ENCODE measurements around the gene RNU1-2.
"Not testable (repeated sequence)": the region's sequence is repeated elsewhere in the genome, so short reads cannot be mapped to it uniquely, and the experiment has no call there.

DNA sequence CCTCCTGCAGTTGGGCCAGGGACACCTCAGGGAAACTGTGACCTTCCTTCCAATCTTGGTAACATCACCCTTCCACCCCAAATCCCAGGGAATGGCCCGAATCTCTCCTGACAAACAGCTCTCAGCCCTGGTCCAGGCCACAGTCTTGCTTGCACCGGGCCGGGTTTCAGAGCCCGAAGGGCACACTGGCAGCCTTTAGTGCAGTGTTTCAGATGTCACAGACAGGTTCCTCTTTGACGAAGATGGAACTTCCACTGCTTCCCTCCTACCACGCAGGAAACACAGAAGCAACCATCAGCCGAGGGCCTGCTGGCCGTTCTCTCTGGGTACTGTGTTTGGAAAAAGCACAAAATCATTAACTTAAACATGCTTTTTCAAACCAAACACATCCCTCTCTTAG is 17.0 kb downstream of the RNU1-2 start:
- TF ChIP-seq CTCF (IDR thresholded peaks at IDR 0.05); EP300 (IDR thresholded peaks at IDR 0.05); POLR2A (IDR thresholded peaks at IDR 0.05; ENCODE audit: low read depth): not testable (repeated sequence)

Measured in esophagus muscularis mucosa (tissue), 4 donors.